T-helper 17 cell (primary cell): ENCODE measurements around the gene PCA3. TPM values are rescaled to one million over a fixed set of nuclear protein-coding genes. Genes with fewer than 3 reads are reported as not detected.

Experiments
- ATAC-seq: fragments of 150-1000 bp; cut with Tn5 transposase; 2 replicates; pipeline ENCODE4 v1.10.0; 2021; ENCODE audit warnings: mild to moderate bottlenecking, moderate library complexity
- DNase-seq, 3 donors: peaks; one replicate each; pipeline versions ENCODE4 v3.0.0 to v3.0.0-alpha.2; 2020 to 2021
- H3K9me3 ChIP-seq: one replicate; pipeline ENCODE4 v1.7.0; 2013; ENCODE audit warnings: low read length, mild to moderate bottlenecking; ENCODE audit not compliant: control insufficient read depth, poor library complexity, severe bottlenecking
- H3K27ac Mint-ChIP-seq: one replicate; pipeline ENCODE4 v1.8.0; 2022; ENCODE audit warnings: mild to moderate bottlenecking, moderate library complexity, mixed read lengths
- H3K27me3 Mint-ChIP-seq: one replicate; pipeline ENCODE4 v1.8.0; 2022; ENCODE audit warnings: mixed read lengths
- H3K36me3 Mint-ChIP-seq: one replicate; pipeline ENCODE4 v1.8.0; 2022; ENCODE audit warnings: low read depth, mixed read lengths
- H3K4me1 Mint-ChIP-seq: one replicate; pipeline ENCODE4 v1.8.0; 2022; ENCODE audit warnings: mild to moderate bottlenecking, mixed read lengths
- H3K4me3 Mint-ChIP-seq: one replicate; pipeline ENCODE4 v1.8.0; 2022; ENCODE audit warnings: mild to moderate bottlenecking, moderate library complexity, mixed read lengths
- total RNA-seq, 4 donors: library from RNA in 2 of 4; stranded (reverse) in 2 of 4; gene quantifications; one replicate each; pipeline ENCODE4 v1.2.3 and lab custom pipeline; 2022 to 2026

PCA3 gene
- not detected for total RNA-seq
- 0 reads per million in 2 donors for total RNA-seq (lab: John Stamatoyannopoulos, UW)

DNA sequence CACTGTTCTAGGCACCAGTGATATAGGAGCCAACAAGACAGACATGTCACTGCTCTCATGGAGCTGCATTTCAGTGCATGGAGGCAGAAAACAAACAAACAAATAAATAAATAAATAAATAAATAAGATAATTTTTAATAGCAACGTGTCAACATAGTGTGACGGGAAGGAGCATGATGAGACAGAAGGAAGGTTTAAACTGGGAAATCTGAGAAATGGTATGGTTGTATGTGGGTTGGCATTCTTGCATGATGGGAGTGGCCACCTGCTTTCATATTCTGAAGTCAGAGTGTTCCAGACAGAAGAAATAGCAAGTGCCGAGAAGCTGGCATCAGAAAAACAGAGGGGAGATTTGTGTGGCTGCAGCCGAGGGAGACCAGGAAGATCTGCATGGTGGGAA is at the start of gene PCA3:
Gene PCA3 (plus strand): TSS at position 301 of the 400 bp plus-strand sequence.
- DNase-seq (no peak), ATAC-seq (no peak)
- no peak within 1 kb of the TSS for H3K4me3 Mint-ChIP-seq
- peaks cover 5% of the 10 kb centered on the region for H3K4me1 Mint-ChIP-seq
- peaks cover 52% of the 10 kb centered on the region for H3K27me3 Mint-ChIP-seq
- no peaks in the 10 kb centered on the region for H3K36me3 Mint-ChIP-seq
- H3K27ac Mint-ChIP-seq, result no peak within 1 kb of the TSS
- no peaks in the 10 kb centered on the region for H3K9me3 ChIP-seq

- H3K36me3 Mint-ChIP-seq, result peaks cover 2% of the 10 kb centered on the region
- DNase-seq (no peak), ATAC-seq (no peak)
- H3K4me3 Mint-ChIP-seq, result no peak overlapping the region
- H3K27ac Mint-ChIP-seq, result no peak overlapping the region
- no peaks in the 10 kb centered on the region for H3K4me1 Mint-ChIP-seq
- H3K27me3 Mint-ChIP-seq, result peaks cover 50% of the 10 kb centered on the region
- no peaks in the 10 kb centered on the region for H3K9me3 ChIP-seq
Observed at GRCh38 chr9:76716085-76716672, 48.1 kb upstream of the PCA3 start.

GRCh38 chr9:76717176-76717575 is 47.1 kb upstream of the PCA3 start:
- Mint-ChIP-seq H3K4me3 (no peak overlapping the region), H3K4me1 (no peaks in the 10 kb centered on the region), H3K27me3 (peaks cover 42% of the 10 kb centered on the region), H3K36me3 (no peaks in the 10 kb centered on the region), H3K27ac (no peak overlapping the region)
- ATAC-seq, result no peak
- H3K9me3 ChIP-seq, result no peaks in the 10 kb centered on the region
- no peak for DNase-seq

- Mint-ChIP-seq H3K36me3 (no peaks in the 10 kb centered on the region), H3K27me3 (peaks cover 37% of the 10 kb centered on the region), H3K4me3 (no peak overlapping the region), H3K27ac (no peak overlapping the region), H3K4me1 (no peaks in the 10 kb centered on the region)
- H3K9me3 ChIP-seq, result no peaks in the 10 kb centered on the region
- DNase-seq (no peak), ATAC-seq (no peak)
Observed at GRCh38 chr9:76717613-76718012, 46.6 kb upstream of the PCA3 start.

DNA sequence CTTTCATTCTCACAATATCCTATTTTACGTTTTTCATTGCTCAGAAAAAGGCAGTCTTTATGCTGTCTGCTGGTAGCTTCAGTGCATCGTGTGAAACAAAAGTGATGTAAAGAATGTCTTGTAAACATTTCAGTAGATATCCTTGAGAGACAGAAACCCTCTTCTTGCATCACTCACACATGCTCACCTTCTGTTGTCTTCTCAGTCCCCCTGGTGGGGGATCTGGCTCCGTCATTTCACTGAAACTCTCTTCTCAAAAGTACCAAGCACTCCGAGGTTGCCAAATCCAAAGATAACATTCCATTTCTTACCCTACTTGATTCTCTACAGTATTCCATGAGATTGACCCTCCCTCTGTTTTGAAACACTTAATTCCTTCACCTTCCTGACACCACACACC is 46.1 kb upstream of the PCA3 start:
- no peaks in the 10 kb centered on the region for H3K9me3 ChIP-seq
- DNase-seq (no peak), ATAC-seq (no peak)
- Mint-ChIP-seq H3K27me3 (peaks cover 35% of the 10 kb centered on the region), H3K4me1 (no peaks in the 10 kb centered on the region), H3K4me3 (no peak overlapping the region), H3K36me3 (no peaks in the 10 kb centered on the region), H3K27ac (no peak overlapping the region)

- no peaks in the 10 kb centered on the region for H3K9me3 ChIP-seq
- ATAC-seq (no peak), DNase-seq (no peak)
- peaks cover 26% of the 10 kb centered on the region for H3K27me3 Mint-ChIP-seq
- H3K36me3 Mint-ChIP-seq, result no peaks in the 10 kb centered on the region
- H3K4me1 Mint-ChIP-seq, result no peaks in the 10 kb centered on the region
- H3K4me3 Mint-ChIP-seq, result no peak overlapping the region
- no peak overlapping the region for H3K27ac Mint-ChIP-seq
Observed at GRCh38 chr9:76720245-76720644, 44.0 kb upstream of the PCA3 start.

DNA sequence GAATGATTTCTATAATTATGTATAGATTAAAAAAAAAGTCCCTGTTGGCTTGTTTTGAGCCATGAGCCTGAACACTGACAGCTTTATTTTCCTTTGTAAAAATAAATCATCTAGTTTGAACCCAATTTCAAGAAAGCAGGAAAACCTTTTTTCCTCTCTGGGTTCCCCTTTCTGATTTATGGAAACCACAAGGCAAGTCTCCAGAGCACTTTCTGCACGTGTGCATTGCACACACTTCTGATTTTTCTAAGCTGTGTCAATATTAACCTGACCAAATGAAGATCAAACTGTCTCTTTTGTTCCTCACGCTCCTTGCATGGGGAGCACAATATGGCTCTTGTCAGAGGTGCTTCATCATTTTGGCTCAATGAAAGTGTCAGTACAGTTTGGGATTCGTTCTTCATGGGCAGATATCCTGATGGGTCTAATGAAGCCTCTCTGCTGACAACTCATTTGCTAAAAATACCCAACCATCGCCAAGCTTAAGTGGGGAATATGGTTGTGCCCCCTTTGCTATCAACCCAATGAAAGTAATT is 39.2 kb upstream of the PCA3 start:
- Mint-ChIP-seq H3K36me3 (no peaks in the 10 kb centered on the region), H3K4me3 (no peak overlapping the region), H3K4me1 (no peaks in the 10 kb centered on the region), H3K27ac (no peak overlapping the region), H3K27me3 (peaks cover 24% of the 10 kb centered on the region)
- DNase-seq, result no peak
- ATAC-seq, result no peak
- no peaks in the 10 kb centered on the region for H3K9me3 ChIP-seq

DNA sequence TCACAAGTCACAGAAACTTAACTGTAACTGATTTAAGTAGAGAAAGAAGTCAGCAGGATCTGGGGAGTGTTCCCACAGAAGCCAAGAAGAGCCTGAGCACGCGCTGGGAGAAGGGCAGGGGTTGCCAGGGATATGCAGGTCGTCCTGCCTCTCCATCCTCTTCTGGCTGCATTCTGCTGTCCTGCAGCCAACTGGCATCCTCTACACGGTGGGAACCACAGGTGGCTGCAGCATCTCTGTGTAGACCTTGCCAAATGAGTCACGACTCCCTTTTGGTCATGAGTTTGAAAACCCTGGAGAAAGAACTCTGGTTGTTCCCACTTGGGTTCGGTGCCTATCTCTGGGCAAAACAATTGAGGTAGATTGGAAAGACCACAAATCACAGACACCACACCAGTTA is 38.4 kb upstream of the PCA3 start:
- no peaks in the 10 kb centered on the region for H3K36me3 Mint-ChIP-seq
- no peaks in the 10 kb centered on the region for H3K9me3 ChIP-seq
- DNase-seq (no peak), ATAC-seq (no peak)
- no peak overlapping the region for H3K4me3 Mint-ChIP-seq
- H3K4me1 Mint-ChIP-seq, result no peaks in the 10 kb centered on the region
- H3K27ac Mint-ChIP-seq, result no peak overlapping the region
- H3K27me3 Mint-ChIP-seq, result peaks cover 25% of the 10 kb centered on the region

DNA sequence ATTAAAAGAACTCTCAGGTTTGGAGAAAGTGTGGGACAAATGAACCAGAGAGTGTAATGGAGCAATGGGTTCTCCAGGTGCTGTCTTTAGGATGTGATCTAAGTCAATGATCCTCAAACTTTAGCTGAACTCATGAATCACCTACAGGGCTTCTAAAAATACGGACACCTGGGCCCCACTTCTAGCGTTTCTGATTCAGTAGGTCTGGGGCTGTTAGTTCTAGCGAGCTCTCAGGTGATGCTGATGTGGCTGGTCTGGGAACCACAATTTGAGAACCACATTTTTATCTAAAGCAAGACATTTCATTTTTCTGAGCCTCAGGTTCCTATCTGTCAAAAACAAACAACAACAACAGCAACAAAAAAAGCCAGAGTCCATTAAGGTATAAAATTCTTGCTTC is 35.1 kb upstream of the PCA3 start:
- DNase-seq (no peak), ATAC-seq (no peak)
- H3K27me3 Mint-ChIP-seq, result peaks cover 40% of the 10 kb centered on the region
- no peak overlapping the region for H3K27ac Mint-ChIP-seq
- H3K4me1 Mint-ChIP-seq, result no peaks in the 10 kb centered on the region
- H3K9me3 ChIP-seq, result no peaks in the 10 kb centered on the region
- H3K36me3 Mint-ChIP-seq, result no peaks in the 10 kb centered on the region
- H3K4me3 Mint-ChIP-seq, result no peak overlapping the region

- DNase-seq (no peak), ATAC-seq (no peak)
- H3K4me3 Mint-ChIP-seq, result no peak overlapping the region
- peaks cover 2% of the 10 kb centered on the region for H3K4me1 Mint-ChIP-seq
- H3K9me3 ChIP-seq, result no peaks in the 10 kb centered on the region
- H3K36me3 Mint-ChIP-seq, result no peaks in the 10 kb centered on the region
- H3K27ac Mint-ChIP-seq, result no peak overlapping the region
- peaks cover 45% of the 10 kb centered on the region for H3K27me3 Mint-ChIP-seq
Observed at GRCh38 chr9:76729980-76730737, 34.1 kb upstream of the PCA3 start.

- H3K27ac Mint-ChIP-seq, result no peak overlapping the region
- no peak for ATAC-seq
Observed at GRCh38 chr9:76730801-76731200, 33.4 kb upstream of the PCA3 start.

DNA sequence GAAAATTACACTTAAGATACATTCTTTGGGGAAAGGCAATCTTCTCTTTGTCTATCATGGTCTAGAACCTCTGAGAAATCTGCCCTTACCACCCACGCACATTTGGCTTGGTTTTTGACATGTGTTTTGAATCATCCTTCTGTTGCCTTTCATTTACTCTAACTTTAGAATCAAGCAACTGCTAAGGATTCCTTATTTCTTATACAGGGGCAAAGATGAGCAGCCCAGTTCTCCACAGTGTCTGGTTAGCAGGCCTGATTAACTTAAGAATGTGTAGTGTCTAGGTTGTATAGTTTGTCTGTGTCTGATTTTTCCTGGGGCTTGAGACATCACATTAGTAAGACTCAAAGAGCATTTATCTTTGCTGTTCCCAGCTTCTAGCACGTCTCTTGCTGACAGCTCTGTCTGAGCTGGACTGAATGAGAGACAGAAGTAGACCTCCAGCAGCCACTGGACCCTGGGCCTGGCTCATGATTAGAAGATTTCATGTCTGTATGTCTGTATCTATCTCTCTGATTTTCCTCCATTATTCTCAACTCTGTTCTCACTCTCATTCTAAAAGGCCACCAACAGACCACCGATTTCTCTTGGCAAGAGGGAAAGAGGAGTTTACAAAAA is 31.8 kb upstream of the PCA3 start:
- Mint-ChIP-seq H3K27me3 (peaks cover 46% of the 10 kb centered on the region), H3K27ac (no peak overlapping the region), H3K4me1 (peaks cover 2% of the 10 kb centered on the region), H3K36me3 (no peaks in the 10 kb centered on the region), H3K4me3 (no peak overlapping the region)
- no peaks in the 10 kb centered on the region for H3K9me3 ChIP-seq
- ATAC-seq (no peak), DNase-seq (no peak)

More at GRCh38 chr9:76730801-76731200, 33.4 kb upstream of the PCA3 start:
- DNase-seq, result no peak
- peaks cover 2% of the 10 kb centered on the region for H3K4me1 Mint-ChIP-seq
- no peaks in the 10 kb centered on the region for H3K9me3 ChIP-seq
- H3K27me3 Mint-ChIP-seq, result peaks cover 38% of the 10 kb centered on the region
- no peaks in the 10 kb centered on the region for H3K36me3 Mint-ChIP-seq
- H3K4me3 Mint-ChIP-seq, result no peak overlapping the region

- no peaks in the 10 kb centered on the region for H3K9me3 ChIP-seq
- ATAC-seq (no peak), DNase-seq (no peak)
- H3K27me3 Mint-ChIP-seq, result peaks cover 48% of the 10 kb centered on the region
- H3K36me3 Mint-ChIP-seq, result no peaks in the 10 kb centered on the region
- no peak overlapping the region for H3K4me3 Mint-ChIP-seq
- no peak overlapping the region for H3K27ac Mint-ChIP-seq
- peaks cover 2% of the 10 kb centered on the region for H3K4me1 Mint-ChIP-seq
Observed at GRCh38 chr9:76733096-76733495, 31.1 kb upstream of the PCA3 start.
